SJSA1 (cell line): ENCODE results near the gene PTPN2. TPM values are rescaled to one million over a fixed set of nuclear protein-coding genes. Genes with fewer than 3 reads are reported as not detected.
A peak's percentile ranks its signal among the peaks of the same experiment; 100 is the strongest.
"Not testable (repeated sequence)": the region's sequence is repeated elsewhere in the genome, so short reads cannot be mapped to it uniquely, and the experiment has no call there.

ENCODE experiments used
- DNase-seq, 2 experiments: peaks; one replicate each; pipeline ENCODE4 v3.0.0-alpha.2; 2015 to 2020; ENCODE audit warnings: low spot score in 2 of 2, low read depth in 1 of 2
- H3K27ac ChIP-seq: fragments of 250-450 bp; sonication (Bioruptor Pico); 2 replicates; pipeline ENCODE4 v1.5.1; 2020; ENCODE audit warnings: mild to moderate bottlenecking, moderate library complexity
- H3K27me3 ChIP-seq: fragments of 250-450 bp; sonication (Bioruptor Pico); replicated peaks from 2 replicates; pipeline ENCODE4 v1.5.1; 2020; ENCODE audit warnings: mild to moderate bottlenecking, moderate library complexity
- H3K36me3 ChIP-seq: fragments of 250-450 bp; sonication (Bioruptor Pico); 2 replicates; pipeline ENCODE4 v1.5.1; 2020; ENCODE audit warnings: mild to moderate bottlenecking
- H3K4me1 ChIP-seq: fragments of 250-450 bp; sonication (Bioruptor Pico); replicated peaks from 2 replicates; pipeline ENCODE4 v1.6.1; 2021; ENCODE audit warnings: mild to moderate bottlenecking
- H3K4me3 ChIP-seq: fragments of 250-450 bp; sonication (Bioruptor Pico); 2 replicates; pipeline ENCODE4 v1.5.1; 2020; ENCODE audit warnings: mild to moderate bottlenecking
- H3K9me3 ChIP-seq: fragments of 250-450 bp; sonication (Bioruptor Pico); replicated peaks from 2 replicates; pipeline ENCODE4 v1.5.1; 2020; ENCODE audit warnings: mild to moderate bottlenecking
- total RNA-seq: library from RNA; depleted of rRNA; stranded (reverse); fragments of >200 nt; shearing (Covaris generic); gene quantifications from 2 replicates; pipeline ENCODE4 v1.2.3, GENCODE V29; 2014

The PTPN2 gene
- total RNA-seq, 1 experiment from 2014 or later, result 52.7 TPM

DNA sequence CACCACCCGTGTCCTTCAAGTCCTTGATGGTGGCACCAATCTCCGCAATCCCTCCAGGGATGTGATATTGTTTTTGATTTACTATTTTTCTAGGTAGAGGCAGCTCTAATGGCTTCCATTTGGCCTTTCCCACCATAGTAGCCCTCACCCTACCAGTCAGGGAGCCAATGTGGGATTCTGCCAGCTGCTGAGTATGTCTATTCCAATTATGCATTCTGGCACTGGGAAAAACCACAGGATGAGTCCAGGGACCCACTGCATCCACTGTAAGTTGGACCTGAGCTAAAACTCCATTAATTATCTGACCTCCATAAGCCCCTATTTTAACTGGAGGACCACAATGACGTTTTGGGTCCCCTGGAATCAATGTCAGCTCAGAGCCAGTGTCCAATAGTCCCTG, 125.5 kb downstream of the PTPN2 start:
- not testable (repeated sequence) for H3K27ac ChIP-seq

DNA sequence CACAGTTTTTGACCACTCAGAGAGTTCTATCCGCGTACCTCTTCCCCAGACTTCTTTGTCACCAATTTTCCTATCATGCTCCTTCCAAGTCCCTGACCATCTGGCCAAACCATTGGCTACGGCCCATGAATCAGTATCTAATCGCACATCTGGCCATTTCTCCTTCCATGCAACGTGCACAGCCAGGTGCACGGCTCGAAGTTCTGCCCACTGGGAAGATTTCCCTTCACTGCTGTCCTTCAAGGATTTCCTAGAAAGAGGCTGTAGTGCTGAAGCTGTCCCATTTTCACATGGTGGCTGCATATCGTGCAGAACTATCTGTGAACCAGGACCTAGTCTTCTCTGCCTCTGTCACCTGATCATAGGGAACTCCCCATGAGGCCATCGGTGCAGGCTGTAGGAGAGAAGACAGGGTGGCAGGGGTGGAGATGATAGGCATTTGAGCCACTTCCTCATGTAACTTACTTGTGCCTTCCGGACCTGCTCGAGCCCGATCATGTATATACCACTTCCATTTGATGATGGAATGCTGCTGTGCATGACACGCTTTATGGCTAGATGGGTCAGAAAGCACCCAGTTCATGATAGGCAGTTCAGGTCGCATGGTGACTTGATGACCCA, 127.3 kb downstream of the PTPN2 start:
- H3K27ac ChIP-seq, DNase-seq, H3K4me1 ChIP-seq, H3K4me3 ChIP-seq, H3K9me3 ChIP-seq, H3K36me3 ChIP-seq, H3K27me3 ChIP-seq: not testable (repeated sequence)

More for the DNA sequence above, 125.5 kb downstream of the PTPN2 start:
- H3K9me3 ChIP-seq, H3K4me3 ChIP-seq, H3K4me1 ChIP-seq, H3K27me3 ChIP-seq, DNase-seq, H3K36me3 ChIP-seq: not testable (repeated sequence)

DNA sequence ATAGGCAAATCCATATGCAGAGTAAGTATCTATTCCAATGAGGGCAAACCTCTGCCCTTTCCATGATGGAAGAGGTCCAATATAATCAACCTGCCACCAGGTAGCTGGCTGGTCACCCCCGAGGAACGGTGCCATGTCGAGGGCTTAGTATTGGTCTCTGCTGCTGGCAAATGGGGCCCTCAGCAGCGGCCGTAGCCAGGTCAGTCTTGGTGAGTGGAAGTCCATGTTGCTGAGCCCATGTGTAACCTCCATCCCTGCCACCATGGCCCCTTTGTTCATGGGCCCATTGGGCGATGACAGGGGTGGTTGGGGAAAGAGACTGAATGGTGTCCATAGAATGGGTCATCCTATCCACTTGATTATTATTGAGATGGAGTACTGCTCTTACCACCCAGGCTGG, 128.4 kb downstream of the PTPN2 start:
- not testable (repeated sequence) for H3K4me3 ChIP-seq, H3K36me3 ChIP-seq, H3K4me1 ChIP-seq, DNase-seq, H3K9me3 ChIP-seq, H3K27ac ChIP-seq, H3K27me3 ChIP-seq

DNA sequence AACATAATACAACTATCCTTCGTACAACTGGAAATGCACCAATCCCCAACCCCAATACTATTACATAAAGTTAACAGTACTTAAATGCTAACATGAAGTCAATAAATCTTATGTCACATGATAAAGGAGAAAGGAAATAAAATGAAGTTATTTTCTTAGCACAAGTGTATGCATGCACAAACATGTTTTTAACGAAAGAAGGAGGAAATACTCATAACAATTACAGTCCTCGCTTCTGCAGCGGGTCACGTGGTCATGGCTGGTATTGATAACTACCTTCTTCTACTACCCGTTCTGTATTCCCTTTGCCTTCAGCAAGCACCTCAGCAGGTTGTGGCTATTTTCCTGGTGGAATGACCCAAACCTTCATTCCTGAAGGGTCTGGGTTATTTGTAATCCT, 129.5 kb downstream of the PTPN2 start:
- no peak overlapping the region for H3K4me3 ChIP-seq
- no peaks in the 10 kb centered on the region for H3K36me3 ChIP-seq
- no peaks in the 10 kb centered on the region for H3K9me3 ChIP-seq
- no peaks in the 10 kb centered on the region for H3K27me3 ChIP-seq
- DNase-seq, result no peak
- peaks cover 13% of the 10 kb centered on the region for H3K4me1 ChIP-seq
- H3K27ac ChIP-seq, result no peak overlapping the region

DNA sequence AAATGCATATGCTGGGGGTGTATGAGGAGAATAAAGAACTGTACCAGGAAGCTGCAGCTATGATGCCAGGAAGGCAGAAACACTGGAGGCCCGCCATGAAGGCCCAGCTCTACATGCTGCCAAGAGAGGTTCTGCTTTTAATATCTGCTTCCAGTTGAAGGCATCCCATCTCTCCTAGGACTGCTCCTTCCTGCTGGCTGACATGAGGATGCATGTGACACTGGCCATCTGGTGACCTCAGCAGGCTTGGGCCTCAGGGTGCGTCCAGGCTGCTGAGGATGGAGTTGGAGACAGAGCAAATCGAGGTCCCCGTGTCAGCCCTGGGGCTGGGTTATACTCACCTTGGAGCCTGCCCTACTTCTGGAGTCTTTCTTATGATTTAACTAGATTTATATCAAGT, 132.1 kb downstream of the PTPN2 start:
- peaks cover 29% of the 10 kb centered on the region for H3K4me1 ChIP-seq
- no peaks in the 10 kb centered on the region for H3K27me3 ChIP-seq
- no peak overlapping the region for H3K4me3 ChIP-seq
- H3K36me3 ChIP-seq, result no peaks in the 10 kb centered on the region
- no peak overlapping the region for H3K27ac ChIP-seq
- H3K9me3 ChIP-seq, result no peaks in the 10 kb centered on the region
- no peak for DNase-seq

DNA sequence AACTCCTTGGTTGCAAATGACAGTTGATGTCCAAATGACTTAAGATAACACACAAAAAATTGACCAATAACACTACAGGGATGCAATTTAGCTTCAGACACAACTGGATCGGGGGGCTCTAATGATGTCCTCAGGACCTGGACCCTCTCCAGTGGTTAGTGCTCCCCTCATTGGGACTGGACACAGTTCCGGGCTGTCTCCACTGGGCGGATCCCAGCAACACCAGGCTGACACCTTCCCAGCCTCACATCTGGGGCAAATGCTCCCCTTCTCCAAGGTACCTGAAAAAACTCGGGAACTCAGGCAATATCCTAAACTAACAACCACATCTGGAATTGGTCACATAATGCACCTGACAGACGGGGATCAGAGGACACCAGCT, 132.5 kb downstream of the PTPN2 start:
- no peaks in the 10 kb centered on the region for H3K36me3 ChIP-seq
- no peaks in the 10 kb centered on the region for H3K9me3 ChIP-seq
- H3K27ac ChIP-seq, result no peak overlapping the region
- no peaks in the 10 kb centered on the region for H3K27me3 ChIP-seq
- H3K4me1 ChIP-seq, result peaks cover 29% of the 10 kb centered on the region
- H3K4me3 ChIP-seq, result no peak overlapping the region
- no peak for DNase-seq

DNA sequence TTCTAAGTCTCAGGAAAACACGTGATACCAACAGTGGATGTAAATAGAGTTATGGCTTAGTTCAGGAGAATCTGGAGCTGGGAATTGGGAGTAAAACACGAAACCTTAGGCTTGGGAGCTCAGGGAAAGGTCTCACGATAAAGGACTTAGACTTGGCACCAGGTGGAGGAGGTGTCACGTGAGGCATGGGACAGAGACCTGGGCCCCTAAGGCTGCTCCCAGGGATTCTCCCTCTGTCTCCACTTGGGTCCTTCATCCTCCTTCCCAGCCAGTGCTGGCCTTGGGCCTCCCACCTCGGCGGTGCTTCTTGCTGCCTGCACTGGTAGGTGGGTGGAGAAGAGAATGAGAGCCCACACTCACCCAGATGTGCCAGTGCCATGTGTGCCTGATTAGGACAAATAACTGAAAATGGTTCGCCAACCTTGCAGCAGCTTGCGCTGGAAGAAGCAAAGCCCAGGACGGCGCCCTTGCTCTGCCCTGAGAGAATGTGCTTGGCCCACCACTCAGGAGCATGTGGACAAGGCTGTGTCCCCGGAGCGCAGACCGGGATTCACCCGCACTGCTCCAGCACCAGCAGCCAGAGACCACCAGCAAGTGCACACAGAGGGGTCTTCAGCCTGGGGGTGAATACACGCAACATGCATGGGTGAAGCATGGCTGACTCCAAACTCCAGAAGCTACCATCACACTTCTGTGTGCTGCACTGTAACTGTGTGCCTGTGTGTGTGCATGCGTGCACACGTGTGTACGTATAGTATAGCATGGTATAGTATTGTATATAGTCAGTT, 133.1 kb downstream of the PTPN2 start:
- no peak overlapping the region for H3K27ac ChIP-seq
- H3K36me3 ChIP-seq, result no peaks in the 10 kb centered on the region
- no peaks in the 10 kb centered on the region for H3K27me3 ChIP-seq
- H3K9me3 ChIP-seq, result no peaks in the 10 kb centered on the region
- no peak overlapping the region for H3K4me3 ChIP-seq
- DNase-seq, result no peak
- peaks cover 29% of the 10 kb centered on the region for H3K4me1 ChIP-seq

DNA sequence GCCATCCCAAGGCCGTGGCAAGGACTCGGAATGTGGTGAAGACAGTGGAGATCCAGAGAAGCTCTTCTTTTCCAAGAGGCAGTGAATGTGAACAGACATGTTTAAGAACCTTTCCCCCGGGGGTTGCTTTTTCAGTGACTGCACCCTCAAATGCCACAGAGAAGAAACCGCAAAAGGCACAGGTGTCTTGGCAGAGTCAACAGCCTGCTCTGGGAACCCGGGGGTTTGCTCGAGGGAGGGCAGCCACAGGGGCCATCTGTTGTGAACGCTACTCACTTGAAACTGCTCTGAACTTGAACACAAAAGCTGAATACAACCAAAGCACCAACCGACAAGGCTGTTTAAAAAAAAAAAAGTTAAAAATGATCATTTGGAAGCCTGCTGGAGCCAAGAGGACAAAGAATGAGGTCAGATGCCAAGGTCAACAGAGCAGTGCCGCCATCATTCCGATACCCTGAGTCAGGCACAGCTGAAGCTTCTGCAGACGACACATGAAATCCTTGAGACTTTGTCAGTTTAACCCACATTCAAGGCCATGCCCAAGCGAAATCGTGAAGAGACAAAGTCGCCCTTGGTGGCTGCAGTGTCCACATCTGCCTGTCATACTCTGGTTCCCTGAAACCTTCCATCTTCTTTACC, 133.8 kb downstream of the PTPN2 start:
- Histone ChIP-seq H3K27ac (no peak overlapping the region), H3K9me3 (no peaks in the 10 kb centered on the region)
- no peak for DNase-seq

DNA sequence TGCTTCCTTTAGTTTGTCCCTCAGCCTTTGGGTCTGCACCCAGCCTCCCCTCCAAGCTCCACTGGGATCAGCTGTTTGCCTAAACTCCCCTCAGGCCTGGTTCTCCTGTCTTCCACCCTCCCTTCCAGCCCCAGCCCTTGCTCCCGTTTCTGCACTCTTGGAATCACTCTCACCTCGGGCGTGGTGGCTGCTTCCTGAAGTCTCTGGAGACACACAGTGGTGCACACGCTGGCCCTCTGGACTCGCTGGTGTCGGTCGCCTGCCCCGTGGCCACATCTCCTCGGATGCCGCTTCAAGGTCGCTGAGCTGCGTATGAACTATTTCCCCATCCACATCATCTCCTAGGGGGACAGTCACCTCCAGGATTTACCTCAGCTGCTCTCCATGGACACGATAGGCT, 134.9 kb downstream of the PTPN2 start:
- H3K36me3 ChIP-seq, result no peaks in the 10 kb centered on the region
- no peak for DNase-seq
- H3K27me3 ChIP-seq, result no peaks in the 10 kb centered on the region
- 0 out of 2 replicates have a peak overlapping the region, but pooled peaks have one; percentile 2 for H3K27ac ChIP-seq
- H3K4me3 ChIP-seq, result no peak overlapping the region
- H3K9me3 ChIP-seq, result no peaks in the 10 kb centered on the region
- H3K4me1 ChIP-seq, result peaks cover 29% of the 10 kb centered on the region

More for the DNA sequence above, 133.8 kb downstream of the PTPN2 start:
- Histone ChIP-seq H3K4me1 (peaks cover 29% of the 10 kb centered on the region), H3K27me3 (no peaks in the 10 kb centered on the region), H3K36me3 (no peaks in the 10 kb centered on the region), H3K4me3 (no peak overlapping the region)

DNA sequence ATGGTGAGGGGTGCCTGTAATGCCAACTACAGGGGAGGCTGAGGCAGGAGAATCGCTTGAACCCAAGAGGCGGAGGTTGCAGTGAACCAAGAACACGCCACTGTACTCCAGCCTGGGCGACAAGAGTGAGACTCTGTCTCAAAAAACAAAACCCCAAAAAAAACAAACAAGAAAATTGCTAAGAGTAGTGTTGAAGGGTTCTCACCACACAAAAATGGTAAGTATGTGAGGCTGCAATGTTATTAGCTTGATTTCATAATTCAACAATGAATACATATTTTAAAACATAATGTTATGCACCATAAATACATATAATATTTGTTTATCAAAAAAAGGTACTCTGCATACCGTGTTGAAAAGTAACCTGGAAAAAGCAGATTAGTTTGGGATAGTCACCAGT, 135.4 kb downstream of the PTPN2 start:
- Histone ChIP-seq H3K4me1 (peaks cover 29% of the 10 kb centered on the region), H3K27me3 (no peaks in the 10 kb centered on the region), H3K27ac (peak overlapping the region; percentile 2; the same call in 1 of the 2 replicates), H3K4me3 (no peak overlapping the region), H3K36me3 (no peaks in the 10 kb centered on the region), H3K9me3 (no peaks in the 10 kb centered on the region)
- no peak for DNase-seq

DNA sequence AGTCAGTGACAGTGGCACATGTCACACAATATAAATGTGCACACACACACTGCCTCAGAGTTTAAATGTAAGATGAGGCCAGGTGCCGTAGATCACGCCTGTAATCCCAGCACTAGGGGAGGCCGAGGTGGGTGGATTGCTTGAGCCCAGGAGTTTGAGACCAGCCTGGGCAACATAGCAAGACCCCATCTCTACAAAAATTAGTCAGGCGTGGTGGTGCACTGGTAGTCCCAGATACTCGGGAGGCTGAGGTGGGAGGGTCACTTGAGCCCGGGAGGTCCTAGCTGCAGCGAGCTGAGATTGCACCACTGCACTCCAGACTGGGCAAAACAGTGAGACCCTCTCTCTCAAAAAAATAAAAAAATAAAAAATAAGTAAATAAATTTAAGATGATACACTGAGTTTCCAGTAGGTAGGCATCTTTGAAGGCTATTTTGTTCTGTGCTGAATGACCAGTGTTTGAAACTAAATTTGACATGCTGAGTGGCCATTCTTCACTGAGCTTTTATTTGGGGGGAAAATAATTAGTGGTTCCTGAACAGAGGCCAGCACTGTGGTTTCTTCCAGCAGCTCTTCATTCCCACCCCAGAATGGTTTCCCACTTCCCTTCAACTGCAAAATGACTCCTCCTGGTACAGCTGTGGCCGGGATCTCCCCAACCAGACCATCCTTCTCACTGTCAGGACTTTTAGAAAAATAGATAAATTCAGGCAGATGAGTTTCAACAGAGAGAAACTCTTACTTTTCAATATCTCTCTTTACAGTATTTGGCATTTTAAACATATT, 136.3 kb downstream of the PTPN2 start:
- no peaks in the 10 kb centered on the region for H3K27me3 ChIP-seq
- H3K27ac ChIP-seq, result no peak overlapping the region
- H3K36me3 ChIP-seq, result no peaks in the 10 kb centered on the region
- H3K4me3 ChIP-seq, result no peak overlapping the region
- H3K4me1 ChIP-seq, result peaks cover 31% of the 10 kb centered on the region
- no peaks in the 10 kb centered on the region for H3K9me3 ChIP-seq
- DNase-seq, result no peak

DNA sequence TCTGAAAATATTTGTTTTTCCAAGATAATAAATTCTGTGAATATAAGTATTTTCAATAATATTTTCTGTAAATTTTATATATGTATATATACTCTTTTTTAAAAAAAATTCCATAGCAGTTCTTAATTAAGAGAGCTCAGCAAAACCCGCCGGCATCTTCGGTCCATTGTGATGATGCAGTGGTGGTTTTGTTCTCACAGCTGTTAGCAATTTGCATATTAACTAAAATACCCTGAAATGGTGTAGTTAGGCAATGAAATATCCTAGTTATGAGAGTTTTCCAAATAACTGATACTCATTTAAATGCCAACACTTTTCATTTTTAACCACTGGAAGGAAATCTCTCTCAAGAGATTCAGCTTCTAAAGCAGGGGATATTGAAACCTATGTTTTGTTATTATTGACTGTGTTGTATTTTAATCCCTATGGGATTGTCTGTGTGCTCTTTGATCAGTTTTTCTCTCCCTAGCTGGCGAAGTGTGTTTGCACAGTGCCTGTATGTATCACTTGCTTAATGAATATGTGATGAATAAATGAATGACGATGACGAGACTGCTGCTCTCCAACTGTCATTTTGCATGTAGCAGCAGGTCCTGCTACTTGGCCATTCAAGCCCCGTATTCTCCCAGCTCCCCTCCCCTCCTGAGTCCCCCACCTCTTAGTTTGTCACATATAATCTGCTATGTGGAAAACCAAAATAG, 138.8 kb downstream of the PTPN2 start:
- H3K4me3 ChIP-seq, result no peak overlapping the region
- H3K27me3 ChIP-seq, result no peaks in the 10 kb centered on the region
- H3K36me3 ChIP-seq, result no peaks in the 10 kb centered on the region
- H3K4me1 ChIP-seq, result peaks cover 48% of the 10 kb centered on the region
- H3K9me3 ChIP-seq, result no peaks in the 10 kb centered on the region; the same call in 1 of the 2 replicates
- H3K27ac ChIP-seq, result no peak overlapping the region
- DNase-seq, result no peak

DNA sequence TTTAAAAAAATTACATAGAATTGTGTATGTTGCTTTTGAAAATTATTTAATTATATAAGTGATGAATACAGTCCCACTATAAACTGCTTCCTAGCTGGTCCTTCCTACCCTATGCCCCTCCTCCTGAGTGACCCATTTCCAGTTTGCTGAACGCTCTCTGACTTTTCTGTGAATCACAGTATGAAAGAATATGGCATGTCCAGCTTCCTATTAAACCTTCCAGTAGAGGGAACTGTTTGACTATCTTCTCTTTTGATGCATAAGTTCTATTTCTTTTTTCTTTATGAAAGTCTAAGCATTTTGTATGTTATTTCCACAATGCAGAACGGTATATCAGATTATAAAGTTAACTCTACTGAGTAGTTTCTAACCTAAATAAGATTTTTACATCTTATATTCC, 139.9 kb downstream of the PTPN2 start:
- Histone ChIP-seq H3K36me3 (no peaks in the 10 kb centered on the region), H3K4me1 (peaks cover 42% of the 10 kb centered on the region), H3K27me3 (no peaks in the 10 kb centered on the region), H3K9me3 (no peaks in the 10 kb centered on the region; the same call in 1 of the 2 replicates), H3K27ac (no peak overlapping the region), H3K4me3 (no peak overlapping the region)
- DNase-seq, result peak in 1 of 2 experiments; percentile 54
